ENCODE data around the gene CPNE4.

CPNE4 gene

DNA sequence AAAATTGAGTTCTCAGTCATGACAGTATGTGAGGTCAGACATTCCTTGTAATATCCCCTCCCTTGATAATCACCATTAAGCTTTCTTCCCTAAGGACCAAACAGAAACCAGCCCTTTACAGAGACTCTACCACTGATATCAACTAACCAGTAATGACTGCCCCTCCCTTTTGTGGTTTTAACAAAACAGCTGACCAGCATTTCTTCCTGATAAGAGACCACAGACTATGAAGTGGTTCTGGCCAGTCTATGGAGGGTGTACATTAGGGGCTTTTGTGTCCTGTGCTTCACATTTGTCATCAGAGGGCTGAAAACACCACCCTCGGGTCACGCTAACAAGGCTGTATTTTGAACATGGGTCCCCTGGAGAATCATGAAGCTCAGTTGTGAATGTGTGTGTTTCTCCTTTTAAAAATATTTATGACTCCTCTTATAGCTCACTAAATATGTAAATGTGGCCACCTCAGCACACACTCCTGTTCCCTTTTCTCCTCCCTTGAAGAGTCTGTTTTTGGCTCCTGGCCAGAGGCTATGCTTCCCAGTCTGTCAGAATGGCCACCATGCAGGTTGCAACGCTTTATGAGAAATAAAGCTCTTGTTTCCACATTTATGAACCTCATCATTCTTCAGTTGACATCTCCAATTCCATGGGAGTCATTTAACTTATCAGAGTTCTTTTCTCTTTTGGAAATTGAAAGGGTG, 239.3 kb downstream of the CPNE4 start:
- DNase-seq = no peak

DNA sequence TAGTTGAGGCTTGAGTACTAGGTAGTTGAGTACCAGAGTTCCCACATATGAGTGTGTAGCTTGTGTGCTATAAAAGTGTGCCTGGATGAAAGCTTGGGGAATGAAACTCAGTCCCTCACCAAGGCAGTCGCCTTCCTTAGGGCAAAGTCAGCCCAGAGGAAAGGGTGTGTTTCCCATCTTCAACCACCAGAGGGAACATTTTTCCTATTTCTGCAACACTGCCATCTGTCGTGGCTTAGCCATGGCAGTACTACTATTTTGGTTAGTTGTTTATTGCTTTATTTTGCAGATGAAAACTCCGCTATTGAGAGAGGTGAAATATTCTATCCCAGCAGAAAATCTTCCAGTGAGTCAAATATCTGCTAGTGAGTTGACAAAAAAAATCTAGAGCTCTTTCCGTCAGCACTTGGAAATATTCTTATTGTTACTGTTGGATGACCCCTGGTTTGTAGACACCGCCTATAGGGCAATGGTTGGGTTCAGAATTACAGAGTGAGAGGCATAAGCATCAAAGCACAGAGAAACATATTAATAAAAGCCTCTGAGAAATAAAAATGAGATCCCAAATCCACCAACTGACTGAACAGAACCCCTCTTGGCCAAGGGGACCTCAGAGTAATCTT, 239.9 kb downstream of the CPNE4 start:
- DNase-seq = no peak

DNA sequence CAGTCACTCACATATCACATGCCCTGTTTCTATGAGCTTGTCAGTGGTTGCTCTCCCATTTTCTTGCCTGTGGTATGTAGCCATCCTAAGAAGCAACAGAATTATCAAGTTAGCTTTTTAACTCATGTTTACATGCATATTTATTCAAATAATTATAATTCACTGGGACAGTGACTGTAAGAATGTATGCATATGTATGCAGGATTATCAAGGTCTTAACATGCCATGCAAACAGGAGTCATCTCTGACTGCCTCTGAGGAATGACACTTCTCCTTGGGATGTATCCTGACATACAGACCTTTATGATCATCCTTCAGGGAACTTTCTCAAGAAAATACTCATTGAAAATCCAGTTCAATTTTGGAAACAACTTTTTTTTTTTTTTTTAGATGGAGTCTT, 240.9 kb downstream of the CPNE4 start:
- DNase-seq = no peak

DNA sequence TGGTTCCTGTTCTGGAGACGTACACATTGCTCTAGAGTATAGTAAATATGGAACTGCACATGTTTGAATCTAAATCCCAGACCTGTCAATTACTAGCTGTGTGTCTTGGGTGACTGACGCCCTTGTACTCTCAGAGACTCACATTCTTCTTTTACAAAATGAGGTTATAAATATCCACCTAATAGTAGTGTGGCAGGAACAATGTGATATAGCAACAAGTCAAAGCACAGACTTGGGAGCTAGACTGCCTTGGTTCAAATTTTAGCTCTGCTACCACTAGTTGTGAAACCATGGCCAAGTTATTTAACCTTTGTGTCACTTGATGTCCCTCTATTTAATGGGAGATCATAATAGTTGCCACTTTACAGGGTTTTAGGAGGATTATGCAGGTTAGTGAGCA, 245.6 kb downstream of the CPNE4 start:
- DNase-seq = no peak

DNA sequence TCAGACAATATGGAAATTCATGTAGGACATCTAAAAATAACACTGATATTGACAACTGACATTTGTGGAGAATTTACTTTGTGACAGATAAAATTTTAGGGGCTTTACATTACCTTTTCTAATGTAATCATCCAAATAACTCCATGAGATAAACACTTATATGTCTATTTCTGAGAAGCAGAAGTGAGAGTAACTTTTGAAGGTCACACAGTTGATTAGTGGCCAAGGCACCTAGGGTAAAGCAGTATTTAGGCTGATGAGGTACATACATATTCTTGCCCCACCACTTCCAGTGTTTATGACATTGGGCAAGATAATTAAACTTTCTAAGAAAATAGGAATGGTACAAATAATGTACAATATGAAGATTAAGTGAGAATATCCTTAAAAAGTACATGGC, 248.4 kb downstream of the CPNE4 start:
- DNase-seq = no peak

DNA sequence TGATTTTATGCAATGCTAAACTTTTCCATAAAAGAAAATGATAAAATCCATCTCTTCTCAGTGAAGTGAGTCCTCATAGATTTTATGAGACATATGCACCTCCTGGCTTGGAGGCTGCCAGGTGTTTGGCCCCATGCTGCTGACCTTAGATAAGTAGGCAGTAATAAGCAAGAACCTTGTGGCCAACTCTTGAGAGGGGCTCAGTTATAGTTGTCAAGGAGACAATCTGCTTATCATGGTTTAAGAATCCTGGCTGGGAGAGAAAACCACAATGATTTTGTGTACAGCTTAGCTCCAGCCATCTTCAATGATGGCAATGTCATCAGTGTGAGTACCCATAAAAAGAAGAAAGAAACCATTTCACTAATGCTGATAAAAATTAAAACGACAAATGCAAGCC, 252.1 kb downstream of the CPNE4 start:
- no peak for DNase-seq

DNA sequence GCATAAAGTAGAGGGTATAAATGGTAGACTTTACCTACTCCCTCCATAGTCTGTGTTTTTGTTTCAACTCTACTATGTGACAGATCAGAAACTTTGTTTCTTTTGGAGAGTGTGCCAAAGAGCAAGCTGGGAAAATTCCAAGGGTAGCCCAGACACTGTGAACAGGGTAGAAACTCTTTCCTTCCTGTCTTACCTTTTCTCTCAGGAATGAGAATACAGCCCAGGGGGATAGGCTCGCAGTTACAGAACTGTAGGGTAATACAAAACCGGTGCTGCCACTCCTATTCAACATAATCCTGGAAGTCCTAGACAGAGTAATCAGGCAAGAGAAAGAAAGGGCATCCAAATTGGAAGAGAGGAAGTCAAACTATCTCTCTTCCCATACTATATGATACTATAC, 256.3 kb downstream of the CPNE4 start:
- no peak for DNase-seq

DNA sequence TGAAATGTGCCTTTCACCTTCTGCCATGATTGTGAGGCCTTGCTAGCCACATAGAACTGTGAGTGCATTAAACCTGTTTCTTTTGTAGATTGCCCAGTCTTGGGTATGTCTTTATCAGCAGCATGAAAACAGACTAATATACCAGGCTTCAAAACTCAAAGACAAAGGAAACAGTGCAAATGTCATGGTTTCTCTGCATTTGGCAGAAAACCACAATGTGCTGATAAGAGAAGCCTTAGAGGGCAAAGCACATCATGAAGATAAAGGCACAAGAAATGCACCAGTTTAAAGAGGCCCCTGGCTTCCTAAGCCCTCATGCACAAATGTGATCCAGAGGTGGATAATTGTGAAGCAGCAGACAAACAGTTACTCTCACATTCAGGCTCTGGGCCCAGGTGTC, 259.2 kb downstream of the CPNE4 start:
- no peak for DNase-seq

DNA sequence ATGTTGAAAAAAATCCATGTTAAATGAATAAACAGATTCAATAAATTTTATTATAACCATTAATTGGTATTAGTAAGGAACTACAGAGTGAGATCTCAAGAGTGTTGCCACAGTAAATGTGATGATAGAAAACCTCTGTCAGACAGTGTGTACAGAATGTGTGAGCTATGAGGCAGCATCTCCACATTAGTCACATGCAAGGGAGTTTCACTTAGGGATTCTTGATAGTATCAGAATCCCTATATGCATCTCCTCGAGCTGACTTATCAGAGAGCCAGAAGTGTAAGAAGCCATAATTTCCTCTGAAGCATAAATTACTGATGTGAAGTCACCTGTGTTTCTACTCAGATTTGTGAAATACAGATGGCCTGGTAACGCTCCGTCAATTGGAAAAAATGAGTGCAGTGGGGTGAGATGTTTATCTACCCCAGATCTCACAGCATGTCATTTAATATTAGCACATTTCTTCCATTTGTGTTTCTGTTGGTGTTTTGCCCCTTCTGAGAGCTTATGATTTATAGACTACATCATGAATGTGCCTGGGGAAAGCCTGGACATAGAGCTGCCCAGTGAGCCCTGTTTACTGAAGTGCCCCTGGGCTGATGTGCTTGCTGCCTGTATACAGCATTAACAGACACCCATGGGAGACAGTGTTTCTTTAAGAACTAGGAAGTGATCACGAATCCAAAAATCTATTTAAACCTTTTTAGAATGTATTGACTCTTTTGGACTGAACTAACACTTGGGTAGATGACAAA, 262.4 kb downstream of the CPNE4 start:
- DNase-seq = no peak

DNA sequence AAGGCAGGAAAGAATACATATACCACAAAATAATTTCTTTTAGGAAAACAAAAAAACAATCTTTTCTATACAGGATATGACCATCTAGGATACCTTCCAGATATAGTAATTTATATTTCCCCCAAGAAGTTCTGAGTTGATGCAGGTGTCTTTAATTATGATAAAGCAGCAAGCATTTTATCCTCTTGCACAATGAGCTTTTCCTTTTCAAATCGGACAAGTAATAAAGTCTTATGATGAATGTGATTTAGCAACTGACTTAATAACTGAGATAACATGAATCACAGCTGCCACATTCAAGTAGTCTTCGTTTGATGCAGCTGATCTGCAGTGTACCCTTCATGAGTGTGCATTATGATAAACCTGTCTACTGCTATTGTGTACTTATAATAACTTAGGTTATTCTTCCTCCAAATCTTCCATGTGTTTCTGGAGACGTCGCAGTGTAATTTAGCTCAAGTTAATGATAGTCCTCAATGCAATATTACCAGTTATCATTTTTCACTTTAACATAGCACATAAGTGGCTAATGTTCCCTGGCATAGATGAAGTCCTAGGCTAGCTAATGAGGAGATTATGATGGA, 271.7 kb downstream of the CPNE4 start:
- DNase-seq = no peak

DNA sequence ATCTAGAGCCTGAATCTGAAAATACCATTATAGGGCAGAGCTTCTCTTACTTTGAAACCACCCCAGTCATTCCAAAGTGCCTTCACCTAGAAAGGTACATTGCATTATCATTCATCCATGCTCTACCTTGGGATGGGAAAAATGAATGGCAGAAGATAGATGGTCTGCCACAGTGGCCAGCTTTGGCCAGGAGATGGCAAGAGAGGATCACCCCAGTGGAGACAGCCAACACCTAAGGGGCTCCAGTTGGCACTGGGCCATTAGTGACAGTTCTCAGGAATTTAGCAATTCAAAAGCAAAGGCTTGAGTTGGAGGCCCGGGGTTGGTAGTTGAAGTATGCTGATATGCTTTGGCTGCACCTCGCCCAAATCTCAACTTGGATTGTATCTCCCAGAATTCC, 278.4 kb downstream of the CPNE4 start:
- DNase-seq = no peak

DNA sequence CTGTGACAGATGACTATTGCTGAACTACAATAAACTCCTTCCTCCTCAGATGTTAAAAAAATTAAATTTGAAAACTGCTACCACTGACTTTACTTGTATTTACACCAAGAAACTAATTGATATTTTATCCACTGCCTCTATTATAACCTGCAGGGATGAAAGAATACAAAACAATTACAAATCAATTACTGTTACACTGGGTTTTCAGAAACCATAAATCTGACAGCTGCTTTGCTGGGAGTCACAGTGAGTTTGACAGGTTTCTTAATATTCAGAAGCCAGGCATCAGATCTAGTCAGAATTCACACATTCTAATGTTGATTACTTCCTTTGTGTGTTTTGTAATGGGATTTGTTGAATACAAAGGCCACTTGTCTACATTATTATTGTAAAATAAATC, 279.4 kb downstream of the CPNE4 start:
- DNase-seq = no peak

DNA sequence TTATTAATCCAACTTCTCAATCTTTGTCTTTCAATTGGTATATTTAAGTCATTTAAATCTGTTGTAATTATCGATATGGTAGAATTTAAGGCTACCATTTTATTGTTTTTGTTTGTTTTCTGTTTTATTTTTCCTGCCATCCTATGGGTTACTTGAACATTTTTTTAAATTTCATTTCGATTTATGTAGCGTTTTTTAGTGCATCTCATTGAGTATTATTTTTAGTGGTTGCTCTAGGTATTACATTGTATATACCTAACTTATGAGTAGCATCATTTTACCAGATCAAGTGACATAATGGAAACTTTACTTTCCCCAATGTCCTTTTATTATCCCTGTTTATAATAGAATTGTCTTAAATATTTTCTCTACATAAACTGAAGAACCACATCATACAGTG, 284.6 kb downstream of the CPNE4 start:
- no peak for DNase-seq

DNA sequence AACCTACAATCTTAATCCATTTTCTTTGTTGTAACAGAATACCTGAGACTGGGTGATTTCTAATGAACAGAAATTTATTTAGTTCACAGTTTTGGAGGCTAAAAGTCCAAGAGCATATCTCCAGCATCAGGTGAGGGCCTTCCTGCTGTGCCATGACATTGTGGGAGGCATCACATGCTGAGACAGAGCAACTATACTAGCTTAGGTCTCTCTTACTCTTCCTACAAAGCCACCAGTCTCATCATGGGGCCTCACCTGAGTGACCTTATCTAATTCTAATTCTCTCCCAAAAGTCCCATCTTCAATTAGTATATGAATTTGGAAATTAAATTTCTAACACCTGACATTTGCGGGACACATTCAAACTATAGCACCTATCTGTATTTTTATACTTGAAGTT, 285.0 kb downstream of the CPNE4 start:
- no peak for DNase-seq

DNA sequence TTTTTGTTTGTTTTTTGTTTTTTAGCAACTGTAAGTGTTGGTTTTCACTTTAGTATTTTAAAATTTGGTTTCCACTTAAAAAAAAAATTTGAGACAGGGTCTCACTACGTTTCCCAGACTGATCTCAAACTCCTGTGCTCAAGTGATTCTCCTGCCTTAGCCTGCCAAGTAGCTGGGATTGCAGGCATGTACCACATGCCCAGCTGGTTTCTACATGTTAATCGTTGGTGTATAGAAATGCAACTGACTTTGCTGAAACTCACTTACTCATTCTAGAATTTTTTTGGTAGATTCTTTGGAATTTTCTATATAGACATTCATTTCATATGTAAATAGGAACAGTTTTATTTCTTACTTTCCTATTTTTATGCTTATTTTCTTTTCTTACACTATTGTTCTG, 287.3 kb downstream of the CPNE4 start:
- no peak for DNase-seq

DNA sequence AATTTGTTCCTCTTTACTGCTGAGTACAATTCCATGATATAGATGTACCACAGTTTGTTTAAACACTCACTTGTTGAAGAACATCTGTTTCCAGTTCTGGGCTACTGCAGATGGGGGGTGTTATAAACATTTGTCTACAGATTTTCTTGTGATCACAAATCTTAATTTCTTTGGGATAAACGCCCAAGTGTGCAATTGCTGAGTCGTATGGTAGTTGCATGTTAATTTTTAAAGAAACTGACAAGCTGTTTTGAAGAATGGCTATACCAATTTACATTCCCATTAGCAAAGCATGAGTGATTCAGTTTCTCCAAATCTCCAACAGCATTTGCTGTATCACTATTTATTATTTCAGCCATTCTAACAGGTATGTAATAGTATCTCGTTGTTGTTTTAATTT, 290.0 kb downstream of the CPNE4 start:
- no peak for DNase-seq

DNA sequence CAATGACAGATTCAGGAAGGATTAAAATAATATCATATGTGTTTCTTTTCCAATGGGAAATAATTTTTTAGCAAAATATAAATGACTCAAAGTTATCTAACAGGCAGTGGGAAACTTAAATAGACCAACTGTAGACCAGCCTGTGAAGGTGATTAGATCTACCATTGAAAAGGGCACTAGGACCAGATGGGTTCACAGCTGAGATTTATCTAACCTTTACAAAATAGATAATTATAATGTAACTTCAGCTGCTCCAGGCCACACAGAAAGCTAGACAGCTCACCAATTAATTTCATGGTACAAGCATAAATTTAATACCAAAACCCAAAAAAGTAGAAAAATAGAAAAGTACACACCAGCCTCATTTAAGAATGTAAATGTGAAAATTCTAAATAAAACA, 291.7 kb downstream of the CPNE4 start:
- DNase-seq = no peak

DNA sequence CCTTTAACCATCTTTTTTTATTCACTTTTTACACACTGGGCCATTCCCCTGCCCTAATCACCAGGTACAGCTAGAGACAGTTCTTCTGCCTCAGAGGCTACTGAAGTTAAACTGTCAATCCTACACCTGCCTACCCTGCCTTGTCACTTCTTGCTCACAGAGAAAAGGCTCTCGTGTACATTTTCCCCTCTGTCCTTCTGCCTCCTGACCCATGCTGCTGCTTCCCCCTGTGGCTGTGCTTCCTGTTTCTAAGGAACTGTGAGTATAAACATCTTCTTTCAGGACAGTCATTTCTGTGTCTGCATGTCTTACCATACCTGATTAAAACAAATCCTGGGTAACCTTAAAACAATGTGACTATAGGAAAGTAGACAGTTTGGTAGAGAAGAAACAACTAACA, 295.6 kb downstream of the CPNE4 start:
- no peak for DNase-seq

DNA sequence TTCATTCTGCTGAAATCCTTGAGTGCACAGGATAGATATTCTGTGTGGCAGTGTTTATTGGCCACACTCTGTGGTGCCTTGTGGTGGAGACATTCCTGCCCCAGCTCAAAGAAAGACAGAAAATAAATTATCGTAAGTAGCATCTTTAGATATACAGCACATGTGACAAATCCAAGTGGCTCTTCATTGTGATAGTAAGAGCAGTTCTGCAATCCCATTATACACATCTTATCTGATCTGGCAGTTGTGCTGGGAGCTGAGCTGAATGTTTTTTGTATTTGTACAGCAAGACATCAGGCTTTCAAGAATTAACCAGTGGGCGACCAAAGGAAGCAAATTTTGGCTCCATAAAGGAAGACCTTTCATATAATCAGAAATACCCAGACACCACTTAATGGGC, 296.7 kb downstream of the CPNE4 start:
- no peak for DNase-seq

DNA sequence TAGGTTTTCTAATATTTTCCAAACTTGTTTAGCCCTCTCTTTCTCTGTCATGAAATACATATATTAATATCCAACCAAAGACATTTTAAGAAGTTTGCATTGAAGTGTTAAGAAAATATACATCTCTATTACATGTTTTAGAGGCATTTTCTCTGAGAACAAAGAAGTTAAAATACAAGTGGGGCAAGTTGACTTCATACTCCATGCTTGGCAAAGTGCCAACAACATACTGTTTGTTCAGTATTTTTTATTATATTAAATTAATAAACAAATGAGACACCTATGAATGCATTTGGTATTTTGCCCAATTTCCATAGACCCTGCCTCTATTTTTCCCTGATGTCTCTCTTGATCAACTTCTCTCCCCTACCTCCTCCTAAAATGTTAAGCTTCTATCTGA, 299.3 kb downstream of the CPNE4 start:
- no peak for DNase-seq

DNA sequence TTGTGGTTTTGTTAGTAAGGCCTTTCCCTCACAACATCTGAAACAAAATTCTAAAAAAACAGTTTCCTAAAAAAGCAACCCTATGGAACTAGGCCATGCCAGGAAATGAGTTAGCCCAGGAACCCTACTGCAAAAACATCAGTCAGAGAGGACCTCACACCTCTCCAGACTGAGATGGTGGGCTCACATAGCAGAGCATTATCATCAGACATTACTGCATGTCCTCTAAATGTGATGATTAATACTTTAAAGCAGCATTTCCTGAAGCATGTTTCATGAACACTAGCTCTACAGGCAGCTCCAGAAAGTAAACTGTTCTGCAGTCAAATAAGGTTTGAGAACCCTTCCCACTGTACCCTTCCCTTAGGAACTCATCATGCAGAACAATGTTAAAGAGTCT, 299.7 kb downstream of the CPNE4 start:
- no peak for DNase-seq

DNA sequence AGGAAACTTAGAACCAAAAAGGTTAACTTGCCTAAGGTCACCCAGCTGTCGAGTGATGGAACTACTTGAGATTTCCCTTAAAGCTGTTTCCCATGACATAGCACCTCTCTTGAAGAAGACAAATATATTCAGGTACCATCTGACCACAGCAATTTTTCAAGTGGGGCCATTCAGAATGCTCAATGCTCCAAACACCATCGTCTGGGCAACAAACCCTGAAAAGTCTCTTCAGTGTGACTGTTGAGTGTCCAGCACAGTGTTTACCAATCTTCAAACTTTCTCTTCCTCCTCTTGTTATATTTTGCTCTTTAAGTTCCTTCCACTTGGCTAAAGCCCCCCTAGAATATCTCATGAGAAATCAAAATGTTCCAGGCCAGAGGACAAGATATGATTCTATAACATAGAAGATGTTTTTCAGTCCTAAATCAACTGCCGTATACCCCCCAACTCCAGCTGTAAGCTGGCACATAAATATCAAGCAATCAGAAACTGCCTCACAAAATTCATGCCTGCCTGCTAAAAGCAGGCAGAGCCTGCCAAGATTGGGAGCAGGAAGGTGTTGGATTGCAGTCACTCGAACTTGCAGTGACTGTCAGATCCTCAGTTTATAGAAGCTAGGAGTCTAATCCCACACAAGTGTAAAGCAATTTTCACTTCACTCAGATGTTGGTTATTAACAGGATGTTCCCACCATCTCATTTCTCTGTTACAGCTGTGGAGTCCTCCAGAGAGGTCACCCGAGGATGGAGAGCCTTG, 301.6 kb downstream of the CPNE4 start:
- DNase-seq = no peak

DNA sequence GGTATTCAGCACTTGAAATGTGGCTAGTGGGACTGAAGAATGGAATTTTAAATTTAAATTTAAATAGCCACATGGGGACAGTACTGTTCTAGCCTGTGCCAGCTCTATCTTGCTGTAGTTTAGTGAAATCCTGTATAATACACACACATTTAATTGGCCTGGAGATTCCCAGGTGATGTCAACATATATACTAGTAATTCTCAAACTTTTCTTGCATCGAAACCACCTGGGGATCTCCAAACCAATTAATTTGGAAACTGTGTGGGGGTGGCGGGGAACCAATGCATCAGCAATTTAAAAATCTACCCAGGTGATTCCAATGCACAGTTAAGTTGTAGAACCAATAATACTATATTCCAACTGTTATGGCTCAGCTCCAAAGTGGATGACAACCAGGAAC, 303.1 kb downstream of the CPNE4 start:
- DNase-seq = no peak
